ENCODE results near the gene KRT23.

KRT23 gene

GRCh38 chr17:40937384-40937819 lies at the start of gene KRT23:
Gene KRT23 (minus strand): TSS chr17:40937646. CDS start chr17:40936603, 1,043 bp downstream.
- no peak for DNase-seq

GRCh38 chr17:40986920-40987319 lies 49.5 kb upstream of the KRT23 start:
- no peak for DNase-seq

GRCh38 chr17:40984226-40984625 lies 46.8 kb upstream of the KRT23 start, which contains the start of gene KRT40:
Gene KRT40 (minus strand): TSS chr17:40984326. CDS start chr17:40984273, 53 bp downstream.
- DNase-seq = no peak

GRCh38 chr17:40981115-40981514 lies 43.7 kb upstream of the KRT23 start:
- no peak for DNase-seq

GRCh38 chr17:40980596-40980995 lies 43.1 kb upstream of the KRT23 start:
- DNase-seq = no peak

- no peak for DNase-seq
Measured at GRCh38 chr17:40980117-40980516, 42.7 kb upstream of the KRT23 start.

GRCh38 chr17:40978575-40979151 lies 41.2 kb upstream of the KRT23 start:
- no peak for DNase-seq

- DNase-seq = no peak
Measured at GRCh38 chr17:40975516-40975915, 38.1 kb upstream of the KRT23 start.

- no peak for DNase-seq
Measured at GRCh38 chr17:40974366-40974765, 36.9 kb upstream of the KRT23 start.

- DNase-seq = no peak
Measured at GRCh38 chr17:40967582-40967981, 30.1 kb upstream of the KRT23 start.

GRCh38 chr17:40966848-40967247 lies 29.4 kb upstream of the KRT23 start, which contains the start of gene KRT39:
Gene KRT39 (minus strand): TSS chr17:40966948. CDS start chr17:40966856, 92 bp downstream.
- DNase-seq = no peak

- no peak for DNase-seq
Measured at GRCh38 chr17:40963838-40964237, 26.4 kb upstream of the KRT23 start.

GRCh38 chr17:40962059-40962561 lies 24.7 kb upstream of the KRT23 start:
- no peak for DNase-seq

GRCh38 chr17:40961591-40961990 lies 24.1 kb upstream of the KRT23 start:
- DNase-seq = no peak

GRCh38 chr17:40960144-40960543 lies 22.7 kb upstream of the KRT23 start:
- DNase-seq = no peak

GRCh38 chr17:40958086-40958953 lies 20.9 kb upstream of the KRT23 start:
- no peak for DNase-seq

GRCh38 chr17:40956401-40957254 lies 19.2 kb upstream of the KRT23 start:
- no peak for DNase-seq

GRCh38 chr17:40953881-40954280 lies 16.4 kb upstream of the KRT23 start:
- DNase-seq = no peak

- DNase-seq = no peak
Measured at GRCh38 chr17:40952661-40953060, 15.2 kb upstream of the KRT23 start.

GRCh38 chr17:40952154-40952553 lies 14.7 kb upstream of the KRT23 start:
- no peak for DNase-seq

GRCh38 chr17:40951011-40951622 lies 13.7 kb upstream of the KRT23 start:
- DNase-seq = no peak

GRCh38 chr17:40950176-40950575 lies 12.7 kb upstream of the KRT23 start:
- DNase-seq = no peak

- DNase-seq = no peak
Measured at GRCh38 chr17:40949418-40949817, 12.0 kb upstream of the KRT23 start.
